GM23338 (cell line): ENCODE data around the gene PTRH1.

Experiments used
- REST ChIP-seq: IDR thresholded peaks from one replicate; pipeline ENCODE4 v1.6.1; 2018; ENCODE audit warnings: antibody characterized with exemption; ENCODE audit not compliant: unreplicated experiment
- TF ChIP-seq, protein P1 (sequence below), 2 experiments: fragments of 200-600 bp in 1 of 2; sonication (generic) in 1 of 2; conservative IDR thresholded peaks; 2 replicates each; pipeline versions ENCODE4 v1.5.1 to v1.6.1; 2016 to 2017; ENCODE audit warnings: antibody characterized with exemption in 2 of 2, low read depth in 2 of 2, mild to moderate bottlenecking in 2 of 2, moderate library complexity in 1 of 2

- TF ChIP-seq, protein P1, sequence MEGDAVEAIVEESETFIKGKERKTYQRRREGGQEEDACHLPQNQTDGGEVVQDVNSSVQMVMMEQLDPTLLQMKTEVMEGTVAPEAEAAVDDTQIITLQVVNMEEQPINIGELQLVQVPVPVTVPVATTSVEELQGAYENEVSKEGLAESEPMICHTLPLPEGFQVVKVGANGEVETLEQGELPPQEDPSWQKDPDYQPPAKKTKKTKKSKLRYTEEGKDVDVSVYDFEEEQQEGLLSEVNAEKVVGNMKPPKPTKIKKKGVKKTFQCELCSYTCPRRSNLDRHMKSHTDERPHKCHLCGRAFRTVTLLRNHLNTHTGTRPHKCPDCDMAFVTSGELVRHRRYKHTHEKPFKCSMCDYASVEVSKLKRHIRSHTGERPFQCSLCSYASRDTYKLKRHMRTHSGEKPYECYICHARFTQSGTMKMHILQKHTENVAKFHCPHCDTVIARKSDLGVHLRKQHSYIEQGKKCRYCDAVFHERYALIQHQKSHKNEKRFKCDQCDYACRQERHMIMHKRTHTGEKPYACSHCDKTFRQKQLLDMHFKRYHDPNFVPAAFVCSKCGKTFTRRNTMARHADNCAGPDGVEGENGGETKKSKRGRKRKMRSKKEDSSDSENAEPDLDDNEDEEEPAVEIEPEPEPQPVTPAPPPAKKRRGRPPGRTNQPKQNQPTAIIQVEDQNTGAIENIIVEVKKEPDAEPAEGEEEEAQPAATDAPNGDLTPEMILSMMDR (conservative IDR thresholded peaks at IDR 0.05; ENCODE audit: low read depth in 2 of 2), result no peak
- no peak for TF ChIP-seq REST
These were observed at the start of gene PTRH1, which contains the start of gene TTC16 for GRCh38 chr9:127715470-127716337.
